SH-SY5Y (cell line): ENCODE data around the gene MCU.

Source experiments
- GATA2 ChIP-seq: IDR thresholded peaks from 2 replicates; pipeline ENCODE4 v1.6.1; 2011; ENCODE audit warnings: mild to moderate bottlenecking, low read depth, low read length
- GATA3 ChIP-seq: IDR thresholded peaks from 2 replicates; pipeline ENCODE4 v1.6.1; 2011; ENCODE audit warnings: low read depth, mild to moderate bottlenecking, low read length, moderate library complexity

DNA sequence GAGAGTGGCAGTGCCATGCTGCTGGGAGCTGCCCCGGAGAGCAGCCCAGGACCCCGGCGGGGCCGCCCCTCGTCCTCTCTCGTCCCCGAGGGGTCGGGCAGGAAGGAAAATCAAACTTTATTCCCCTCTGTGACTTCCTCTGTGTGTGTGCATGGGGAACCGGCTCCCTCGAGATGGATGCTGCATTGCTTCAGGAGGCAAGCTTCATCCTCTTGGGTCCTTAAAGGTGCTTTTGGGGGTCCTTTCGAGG lies 726 bp downstream of the MCU start:
- TF ChIP-seq GATA2 (no peak), GATA3 (no peak)
